ENCODE measurements around the gene GLRX5.

The GLRX5 gene

DNA sequence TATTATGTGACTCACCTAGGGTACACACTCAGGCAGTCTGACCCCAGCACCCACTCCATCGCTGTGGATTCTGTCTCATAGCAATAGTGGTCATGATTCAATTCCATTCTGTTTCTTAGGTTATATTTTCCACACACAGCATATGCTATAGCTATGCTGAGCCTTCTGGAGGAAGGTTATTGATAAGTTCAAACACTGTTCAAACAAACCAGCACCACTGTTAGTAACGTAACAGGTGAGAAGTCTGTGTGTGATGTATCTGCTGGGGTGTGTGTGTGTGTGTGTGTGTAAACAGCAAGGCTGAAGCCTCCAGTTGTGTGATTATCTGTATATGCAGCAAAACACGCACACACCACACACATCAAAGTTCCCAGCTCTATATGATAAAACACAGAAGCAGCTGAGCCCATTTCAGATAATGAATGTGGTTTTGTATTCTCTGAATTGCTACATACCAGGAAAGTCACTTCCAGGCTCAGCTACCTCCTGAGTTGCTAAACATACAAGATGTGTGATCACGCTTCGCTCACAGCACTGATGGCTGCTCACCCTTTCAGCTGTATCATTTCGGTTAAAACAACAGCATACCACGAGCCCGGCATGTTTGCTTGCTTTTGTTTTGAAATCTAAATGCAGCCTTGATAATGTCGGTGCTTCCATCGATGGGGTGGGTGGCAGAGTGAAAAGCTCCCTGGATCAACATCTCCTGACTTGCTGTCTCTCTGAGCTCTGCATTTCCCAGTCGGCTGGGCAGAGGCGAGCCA is 11.6 kb upstream of the GLRX5 start:
- Histone ChIP-seq H3K9me3 (replicated peaks; ENCODE audit: insufficient read depth, low read length) (no peaks in the 10 kb centered on the region), H2AFZ (ENCODE audit: low read length) (no peak overlapping the region), H3K9me2 (replicated peaks; ENCODE audit: insufficient read depth, low read length) (no peaks in the 10 kb centered on the region), H4K20me1 (ENCODE audit: insufficient read depth, low read length) (no peaks in the 10 kb centered on the region), H3F3A (ENCODE audit: insufficient read depth, low read length) (peaks cover 11% of the 10 kb centered on the region), H3K9ac (ENCODE audit: low read length) (no peak overlapping the region), H3K27ac (ENCODE audit: low read length) (no peak overlapping the region), H3K79me2 (ENCODE audit: low read length) (no peaks in the 10 kb centered on the region), H3K4me3 (ENCODE audit: low read length) (no peak overlapping the region), H3K27me3 (replicated peaks; ENCODE audit: insufficient read depth, low read length) (no peaks in the 10 kb centered on the region), H3K36me3 (replicated peaks; ENCODE audit: insufficient read depth, low read length) (no peaks in the 10 kb centered on the region), H3K4me1 (ENCODE audit: low read length) (peaks cover 17% of the 10 kb centered on the region), H3K4me2 (ENCODE audit: low read depth, low read length) (no peak overlapping the region)
- no peak for DNase-seq
- no peak for TF ChIP-seq EZH2phosphoT487 (IDR thresholded peaks at IDR 0.05; ENCODE audit: low read length)
- TF ChIP-seq EZH2 (optimal IDR thresholded peaks at IDR 0.05; ENCODE audit: low read depth, low read length) = no peak
- TF ChIP-seq CTCF (IDR thresholded peaks at IDR 0.05; ENCODE audit: low read length) = no peak

DNA sequence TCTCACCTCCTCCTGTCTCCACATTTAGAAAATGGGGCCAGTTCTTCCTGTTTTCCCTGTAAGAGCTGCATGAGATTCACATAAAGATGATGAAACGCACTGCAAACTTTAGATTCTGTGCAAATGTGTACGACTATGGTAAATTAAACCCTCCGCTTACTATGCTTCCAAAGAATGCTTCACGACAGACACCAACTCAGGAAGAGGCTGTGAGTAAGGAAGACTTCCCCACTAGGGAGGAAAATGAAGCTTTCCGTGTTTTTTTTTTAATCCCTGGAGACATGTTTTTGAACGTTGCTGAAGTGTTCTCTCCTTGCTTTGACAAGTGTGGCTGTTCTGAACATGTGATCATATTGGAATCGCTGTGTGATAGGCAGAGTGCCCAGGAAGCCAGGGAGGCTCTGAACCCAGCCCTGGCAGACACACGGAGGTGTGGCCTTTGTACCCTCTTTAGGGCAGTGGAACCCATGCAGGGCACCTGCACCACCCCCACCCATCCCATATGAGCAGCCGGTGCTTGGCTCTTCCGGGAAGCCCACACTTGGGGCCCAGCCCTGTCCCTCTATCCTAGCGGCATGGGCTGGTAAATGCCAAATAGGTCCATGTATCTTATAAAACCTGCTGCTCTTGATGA is 10.9 kb upstream of the GLRX5 start:
- Histone ChIP-seq H2AFZ (ENCODE audit: low read length) (no peak overlapping the region), H3K9me3 (replicated peaks; ENCODE audit: insufficient read depth, low read length) (no peaks in the 10 kb centered on the region), H3K27me3 (replicated peaks; ENCODE audit: insufficient read depth, low read length) (no peaks in the 10 kb centered on the region), H3K9me2 (replicated peaks; ENCODE audit: insufficient read depth, low read length) (no peaks in the 10 kb centered on the region), H3K9ac (ENCODE audit: low read length) (no peak overlapping the region), H3K4me2 (ENCODE audit: low read depth, low read length) (no peak overlapping the region), H3K36me3 (replicated peaks; ENCODE audit: insufficient read depth, low read length) (no peaks in the 10 kb centered on the region), H4K20me1 (ENCODE audit: insufficient read depth, low read length) (no peaks in the 10 kb centered on the region), H3K4me1 (ENCODE audit: low read length) (peaks cover 13% of the 10 kb centered on the region), H3K4me3 (ENCODE audit: low read length) (no peak overlapping the region), H3F3A (ENCODE audit: insufficient read depth, low read length) (peaks cover 4% of the 10 kb centered on the region; the same call in 1 of the 2 replicates), H3K79me2 (ENCODE audit: low read length) (no peaks in the 10 kb centered on the region), H3K27ac (ENCODE audit: low read length) (no peak overlapping the region)
- TF ChIP-seq CTCF (IDR thresholded peaks at IDR 0.05; ENCODE audit: low read length) (no peak), EZH2 (optimal IDR thresholded peaks at IDR 0.05; ENCODE audit: low read depth, low read length) (no peak), EZH2phosphoT487 (IDR thresholded peaks at IDR 0.05; ENCODE audit: low read length) (no peak)
- no peak for DNase-seq

GRCh38 chr14:95524706-95525512 is 9.9 kb upstream of the GLRX5 start:
- Histone ChIP-seq H3K27me3 (replicated peaks; ENCODE audit: insufficient read depth, low read length) (no peaks in the 10 kb centered on the region), H3K9me3 (replicated peaks; ENCODE audit: insufficient read depth, low read length) (no peaks in the 10 kb centered on the region), H2AFZ (ENCODE audit: low read length) (no peak overlapping the region), H3K27ac (ENCODE audit: low read length) (no peak overlapping the region), H3K9me2 (replicated peaks; ENCODE audit: insufficient read depth, low read length) (no peaks in the 10 kb centered on the region), H3K4me3 (ENCODE audit: low read length) (no peak overlapping the region), H3K9ac (ENCODE audit: low read length) (no peak overlapping the region), H4K20me1 (ENCODE audit: insufficient read depth, low read length) (no peaks in the 10 kb centered on the region), H3K36me3 (replicated peaks; ENCODE audit: insufficient read depth, low read length) (no peaks in the 10 kb centered on the region), H3K79me2 (ENCODE audit: low read length) (no peaks in the 10 kb centered on the region; the same call in 1 of the 2 replicates), H3K4me2 (ENCODE audit: low read depth, low read length) (no peak overlapping the region), H3F3A (ENCODE audit: insufficient read depth, low read length) (no peaks in the 10 kb centered on the region), H3K4me1 (ENCODE audit: low read length) (peaks cover 3% of the 10 kb centered on the region)
- DNase-seq = no peak
- TF ChIP-seq EZH2phosphoT487 (IDR thresholded peaks at IDR 0.05; ENCODE audit: low read length) (no peak), EZH2 (optimal IDR thresholded peaks at IDR 0.05; ENCODE audit: low read depth, low read length) (no peak)

Data from MM.1S (cell line).